GM10248 (cell line): ENCODE results near the gene PTPN6.

Experiments
- CTCF ChIA-PET: fragments of 300-600 bp; sonication (Branson Sonifier 250); formaldehyde crosslinking; extraction: SDS; loops from one replicate; lab custom pipeline; 2021; ENCODE audit warnings: antibody characterized with exemption; lab: Yijun Ruan, JAX
- POLR2A ChIA-PET: fragments of 350-650 bp; sonication (Branson Sonifier 250); formaldehyde crosslinking; extraction: SDS; loops from one replicate; lab custom pipeline; 2020; ENCODE audit warnings: antibody characterized with exemption; lab: Yijun Ruan, JAX
- DNase-seq: peaks from one replicate; pipeline ENCODE4 v3.0.0; 2012; ENCODE audit errors: extremely low spot score
- CTCF ChIP-seq: IDR thresholded peaks from 2 replicates; pipeline ENCODE4 v1.5.1; 2012; ENCODE audit warnings: mild to moderate bottlenecking, low read depth; ENCODE audit errors: extremely low read depth, missing control alignments, control extremely low read depth

PTPN6 gene

GRCh38 chr12:7001921-7002591 is 50.9 kb downstream of the PTPN6 start:
- DNase-seq: no peak
- TF ChIP-seq CTCF: no peak
- ChIA-PET POLR2A (no interaction called here), CTCF (interaction anchor here (1.5 kb wide), 1 partner anchor 8 kb away, joined by 3 read pairs; no protein-coding TSS in a partner anchor)

- no peak for DNase-seq
- CTCF ChIA-PET: interaction anchor here (1.2 to 3.3 kb wide), 6 partner anchors 8 to 39 kb away, joined by 3 to 15 read pairs (median 4); partner anchors contain the start of gene LPCAT3
- POLR2A ChIA-PET: no interaction called here
- no peak for TF ChIP-seq CTCF
Observed at GRCh38 chr12:7004287-7004803, 53.2 kb downstream of the PTPN6 start.

GRCh38 chr12:7004840-7005239 is 53.7 kb downstream of the PTPN6 start:
- CTCF ChIA-PET: interaction anchor here (1.2 to 3.3 kb wide), 7 partner anchors 8 to 67 kb away, joined by 3 to 15 read pairs (median 4); partner anchors contain the start of gene LPCAT3
- no peak for TF ChIP-seq CTCF
- DNase-seq: no peak
- POLR2A ChIA-PET: interaction anchor here (1.0 kb wide), 1 partner anchor 13 kb away, joined by 4 read pairs; the partner anchor contains the start of gene LPCAT3

- CTCF ChIA-PET: interaction anchor here (1.2 to 3.3 kb wide), 10 partner anchors 9 to 108 kb away, joined by 3 to 15 read pairs (median 4); partner anchors contain the start of genes C1RL and LPCAT3
- no peak for DNase-seq
- no peak for TF ChIP-seq CTCF
- POLR2A ChIA-PET: interaction anchor here (1.0 kb wide), 1 partner anchor 13 kb away, joined by 4 read pairs; the partner anchor contains the start of gene LPCAT3
Observed at GRCh38 chr12:7005311-7005710, 54.2 kb downstream of the PTPN6 start.

- POLR2A ChIA-PET: no interaction called here
- TF ChIP-seq CTCF: no peak
Observed at GRCh38 chr12:7006639-7007038, 55.5 kb downstream of the PTPN6 start.

GRCh38 chr12:7008864-7009263 is 57.7 kb downstream of the PTPN6 start:
- DNase-seq: no peak
- CTCF ChIA-PET: interaction anchor here (1.7 kb wide), 1 partner anchor 9 kb away, joined by 21 read pairs; the partner anchor contains the start of gene LPCAT3
- TF ChIP-seq CTCF: no peak
- POLR2A ChIA-PET: no interaction called here

More at GRCh38 chr12:7006639-7007038, 55.5 kb downstream of the PTPN6 start:
- DNase-seq: no peak
- CTCF ChIA-PET: interaction anchor here (0.9 to 3.3 kb wide), 3 partner anchors 11 to 105 kb away, joined by 3 to 15 read pairs (median 5); partner anchors contain the start of genes C1RL and LPCAT3
